A549 (cell line): ENCODE results near the gene FAM107B. TPM values are rescaled to one million over a fixed set of nuclear protein-coding genes. Genes with fewer than 3 reads are reported as not detected.
A peak's percentile ranks its signal among the peaks of the same experiment; 100 is the strongest.

Experiments
- ATAC-seq, 2 experiments: fragments of 200-7000 bp in 1 of 2; fragments of >200 bp in 1 of 2; cut with Nextera tagmentation in 1 of 2; cut with Tn5 transposase in 1 of 2; 3 replicates each; pipeline versions ENCODE4 v1.8.0 to v1.9.1; 2018 to 2020; ENCODE audit warnings: mild to moderate bottlenecking in 1 of 2, moderate library complexity in 1 of 2
- CTCF ChIA-PET: fragments of 300-600 bp; sonication (Branson Sonifier 250); formaldehyde crosslinking; extraction: SDS; loops from one replicate; lab custom pipeline; 2021; ENCODE audit warnings: antibody characterized with exemption, inconsistent platforms; lab: Yijun Ruan, JAX
- POLR2A ChIA-PET: fragments of 350-600 bp; formaldehyde crosslinking; extraction: SDS; loops from one replicate; lab custom pipeline; 2021; ENCODE audit warnings: antibody characterized with exemption, inconsistent platforms; lab: Yijun Ruan, JAX
- DNase-seq, 2 experiments: peaks; one replicate each; pipeline versions ENCODE4 v3.0.0 to v3.0.0-alpha.2; 2011 to 2016; ENCODE audit warnings: low read depth in 1 of 2, low spot score in 1 of 2
- FAIRE-seq: peaks from 2 replicates; lab custom pipeline; 2011; peaks lifted over from hg19 to GRCh38; lab: Jason Lieb, UNC
- H3K27ac ChIP-seq, 2 experiments: fragments of >200 bp; sonication (Bioruptor Twin); formaldehyde crosslinking; 3 replicates each; pipeline ENCODE4 v1.5.1; 2016 to 2017
- H3K4me1 ChIP-seq: fragments of >200 bp; sonication (Bioruptor Twin); formaldehyde crosslinking; 3 replicates; pipeline ENCODE4 v1.6.1; 2016
- H3K4me2 ChIP-seq: fragments of >200 bp; sonication (Bioruptor Twin); formaldehyde crosslinking; 3 replicates; pipeline ENCODE4 v1.6.1; 2016
- H3K4me3 ChIP-seq: fragments of >200 bp; sonication (Bioruptor Twin); formaldehyde crosslinking; 3 replicates; pipeline ENCODE4 v1.5.1; 2016
- H3K9me3 ChIP-seq: fragments of >200 bp; sonication (Bioruptor Twin); formaldehyde crosslinking; 3 replicates; pipeline ENCODE4 v1.6.1; 2016
- BHLHE40 ChIP-seq: IDR thresholded peaks from 2 replicates; pipeline ENCODE4 v1.6.1; 2012; ENCODE audit warnings: low read depth, low read length, inconsistent platforms
- CEBPB ChIP-seq, 2 experiments: fragments of >200 bp in 1 of 2; sonication (Bioruptor Twin) in 1 of 2; formaldehyde crosslinking in 1 of 2; IDR thresholded peaks; 2 replicates each; pipeline ENCODE4 v1.6.1; 2012 to 2016
- CHD2 ChIP-seq: fragments of 150-350 bp; IDR thresholded peaks from 2 replicates; pipeline ENCODE4 v1.6.1; 2014; ENCODE audit warnings: low read length; ENCODE audit not compliant: partially characterized antibody
- EHF ChIP-seq: fragments of 250-450 bp; sonication (Bioruptor Pico); IDR thresholded peaks from 2 replicates; pipeline ENCODE4 v1.5.0; 2020; ENCODE audit warnings: mild to moderate bottlenecking
- FOSB ChIP-seq: fragments of 250-450 bp; sonication (Bioruptor Pico); IDR thresholded peaks from 2 replicates; pipeline ENCODE4 v1.5.0; 2020; ENCODE audit warnings: mild to moderate bottlenecking, moderate library complexity
- NPAS2 ChIP-seq: fragments of 250-450 bp; sonication (Bioruptor Pico); IDR thresholded peaks from 2 replicates; pipeline ENCODE4 v1.8.0; 2022; ENCODE audit warnings: mild to moderate bottlenecking, moderate library complexity, borderline replicate concordance
- RARB ChIP-seq: fragments of 250-450 bp; sonication (Bioruptor Pico); IDR thresholded peaks from 2 replicates; pipeline ENCODE4 v1.8.0; 2021; ENCODE audit warnings: mild to moderate bottlenecking, moderate library complexity
- TFCP2L1 ChIP-seq: fragments of 250-450 bp; sonication (Bioruptor Pico); IDR thresholded peaks from 2 replicates; pipeline ENCODE4 v1.5.0; 2021; ENCODE audit warnings: mild to moderate bottlenecking
- TP53 ChIP-seq: fragments of 250-450 bp; sonication (Bioruptor Pico); IDR thresholded peaks from 2 replicates; pipeline ENCODE4 v1.5.0; 2021; ENCODE audit warnings: mild to moderate bottlenecking, moderate library complexity
- ZC3H11A ChIP-seq: fragments of 450-650 bp; IDR thresholded peaks from 2 replicates; pipeline ENCODE4 v1.6.1; 2014; ENCODE audit warnings: antibody characterized with exemption, mild to moderate bottlenecking
- ZFP36 ChIP-seq: fragments of 450-650 bp; IDR thresholded peaks from 2 replicates; pipeline ENCODE4 v1.6.1; 2014; ENCODE audit warnings: borderline replicate concordance; ENCODE audit not compliant: partially characterized antibody
- WGBS: methylation state at CpG from one replicate; pipeline ENCODE4 v1.1.6; 2017; ENCODE audit errors: missing lambda C conversion rate; 5-methylcytosine and 5-hydroxymethylcytosine counted together
- polyA plus RNA-seq, 4 experiments: library from polyadenylated mRNA; depleted of rRNA in 3 of 4; stranded (reverse); fragments of >200 nt; fragmentation: RNase III in 1 of 4; extraction: RNeasy Plus Mini Kit Qiagen cat#74134 plus additional on column Dnase treatment in 1 of 4; gene quantifications; 2 replicates in 3 of 4; 3 replicates in 1 of 4; pipeline ENCODE4 v1.2.3, GENCODE V29; 2011 to 2017
- TF ChIP-seq, protein P1 (sequence below): fragments of 200-600 bp; sonication (generic); IDR thresholded peaks from 2 replicates; pipeline ENCODE4 v1.6.1; 2016; ENCODE audit warnings: antibody characterized with exemption, mild to moderate bottlenecking, moderate library complexity
- TF ChIP-seq, protein P2 (sequence below): fragments of >200 bp; sonication (Bioruptor Twin); formaldehyde crosslinking; IDR thresholded peaks from 3 replicates; pipeline ENCODE4 v1.6.1; 2016
- TF ChIP-seq, protein P3 (sequence below): fragments of 450-650 bp; IDR thresholded peaks from 2 replicates; pipeline ENCODE4 v1.6.1; 2014; ENCODE audit warnings: antibody characterized with exemption
- TF ChIP-seq, protein P4 (sequence below): fragments of 250-450 bp; sonication (Bioruptor Pico); IDR thresholded peaks from 2 replicates; pipeline ENCODE4 v1.5.0; 2020; ENCODE audit warnings: low read depth, mild to moderate bottlenecking, moderate library complexity

FAM107B gene
- polyA plus RNA-seq, 2 of the 4 experiments (the other 2 are of a cell fraction) = 99.9 to 173 TPM

GRCh38 chr10:14656052-14656730 is 118.5 kb downstream of the FAM107B start (continued):
- TF ChIP-seq ZFP36 (no peak), BHLHE40 (no peak)

- no peak for DNase-seq
- CTCF ChIA-PET = interaction anchor here (0.6 to 1.9 kb wide), 3 partner anchors 11 to 118 kb away, joined by 3 to 4 read pairs (median 3); no protein-coding TSS in a partner anchor
- peak overlapping the region; percentile 89 to 92 for H3K27ac ChIP-seq
These were observed 119.8 kb downstream of the FAM107B start for GRCh38 chr10:14654821-14655382.

DNA sequence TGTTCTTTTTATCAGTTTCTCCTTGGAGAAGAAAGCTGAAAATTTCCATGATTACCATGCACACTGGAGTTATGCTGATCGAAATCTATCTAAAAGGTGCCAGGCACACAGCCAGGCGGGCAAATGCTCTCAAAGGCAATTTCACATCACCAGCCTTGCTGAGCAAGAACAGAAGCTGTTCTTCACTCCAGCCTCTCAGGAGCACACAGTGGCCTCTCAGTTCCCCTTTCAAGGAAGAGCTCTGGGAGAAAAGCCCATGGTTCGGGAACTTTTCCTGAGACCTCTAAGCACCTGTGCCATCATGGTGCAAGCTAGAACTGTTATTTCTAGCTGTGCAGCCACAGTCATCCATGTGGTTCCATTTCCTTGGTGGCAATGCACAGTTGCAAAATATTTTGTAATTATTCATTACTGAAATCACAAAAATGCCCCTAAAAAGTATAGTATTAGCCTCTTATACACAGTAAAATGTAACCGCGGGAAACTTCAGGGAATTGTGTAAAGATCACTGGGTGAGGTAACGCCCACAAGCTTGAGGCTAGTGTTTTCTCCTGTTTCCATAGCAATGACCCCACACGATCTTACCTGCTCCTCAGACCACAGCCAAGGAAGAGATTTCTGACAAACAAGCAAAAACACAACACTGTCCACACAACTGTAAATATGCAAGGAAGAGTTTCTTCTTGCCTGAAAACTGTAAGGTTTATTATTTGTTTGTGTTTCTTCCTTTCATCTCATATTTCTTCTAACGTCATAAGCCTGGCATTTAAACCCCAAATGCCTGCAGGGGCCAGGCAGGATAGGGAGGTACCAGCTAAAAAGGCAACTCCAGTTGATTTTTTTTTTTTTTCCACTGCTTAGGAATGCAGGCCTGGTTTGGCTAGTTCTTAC is 121.2 kb downstream of the FAM107B start:
- Histone ChIP-seq H3K4me1 (peaks cover 63% of the 10 kb centered on the region), H3K4me3 (no peak overlapping the region), H3K9me3 (no peaks in the 10 kb centered on the region), H3K4me2 (peak overlapping the region; percentile 82), H3K27ac (peak overlapping the region; percentile 89 to 92)
- CTCF ChIA-PET = interaction anchor here (1.0 to 1.9 kb wide), 4 partner anchors 24 to 866 kb away, joined by 3 to 7 read pairs (median 5); no protein-coding TSS in a partner anchor
- DNase-seq = peak; percentile 86 to 96
- FAIRE-seq = peak; percentile 93
- POLR2A ChIA-PET = interaction anchor here (0.5 to 2.2 kb wide), 4 partner anchors 17 to 314 kb away, joined by 5 to 13 read pairs (median 10); no protein-coding TSS in a partner anchor
- 8% methylated on average over 8 of the region's 8 CpGs for WGBS
- ATAC-seq = peak; percentile 84 to 91
- no peak for TF ChIP-seq TFCP2L1 (CRISPR knock-in tag)
- no peak for TF ChIP-seq ZC3H11A
- TF ChIP-seq EHF = no peak
- TF ChIP-seq CHD2 = no peak
- TF ChIP-seq, protein P1, sequence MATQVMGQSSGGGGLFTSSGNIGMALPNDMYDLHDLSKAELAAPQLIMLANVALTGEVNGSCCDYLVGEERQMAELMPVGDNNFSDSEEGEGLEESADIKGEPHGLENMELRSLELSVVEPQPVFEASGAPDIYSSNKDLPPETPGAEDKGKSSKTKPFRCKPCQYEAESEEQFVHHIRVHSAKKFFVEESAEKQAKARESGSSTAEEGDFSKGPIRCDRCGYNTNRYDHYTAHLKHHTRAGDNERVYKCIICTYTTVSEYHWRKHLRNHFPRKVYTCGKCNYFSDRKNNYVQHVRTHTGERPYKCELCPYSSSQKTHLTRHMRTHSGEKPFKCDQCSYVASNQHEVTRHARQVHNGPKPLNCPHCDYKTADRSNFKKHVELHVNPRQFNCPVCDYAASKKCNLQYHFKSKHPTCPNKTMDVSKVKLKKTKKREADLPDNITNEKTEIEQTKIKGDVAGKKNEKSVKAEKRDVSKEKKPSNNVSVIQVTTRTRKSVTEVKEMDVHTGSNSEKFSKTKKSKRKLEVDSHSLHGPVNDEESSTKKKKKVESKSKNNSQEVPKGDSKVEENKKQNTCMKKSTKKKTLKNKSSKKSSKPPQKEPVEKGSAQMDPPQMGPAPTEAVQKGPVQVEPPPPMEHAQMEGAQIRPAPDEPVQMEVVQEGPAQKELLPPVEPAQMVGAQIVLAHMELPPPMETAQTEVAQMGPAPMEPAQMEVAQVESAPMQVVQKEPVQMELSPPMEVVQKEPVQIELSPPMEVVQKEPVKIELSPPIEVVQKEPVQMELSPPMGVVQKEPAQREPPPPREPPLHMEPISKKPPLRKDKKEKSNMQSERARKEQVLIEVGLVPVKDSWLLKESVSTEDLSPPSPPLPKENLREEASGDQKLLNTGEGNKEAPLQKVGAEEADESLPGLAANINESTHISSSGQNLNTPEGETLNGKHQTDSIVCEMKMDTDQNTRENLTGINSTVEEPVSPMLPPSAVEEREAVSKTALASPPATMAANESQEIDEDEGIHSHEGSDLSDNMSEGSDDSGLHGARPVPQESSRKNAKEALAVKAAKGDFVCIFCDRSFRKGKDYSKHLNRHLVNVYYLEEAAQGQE = no peak
- no peak for TF ChIP-seq FOSB (CRISPR knock-in tag)
- no peak for TF ChIP-seq ZFP36
- TF ChIP-seq CEBPB (IDR thresholded peaks at IDR 0.05) = peak; percentile 67 to 80
- no peak for TF ChIP-seq TP53 (CRISPR knock-in tag)
- TF ChIP-seq, protein P2, sequence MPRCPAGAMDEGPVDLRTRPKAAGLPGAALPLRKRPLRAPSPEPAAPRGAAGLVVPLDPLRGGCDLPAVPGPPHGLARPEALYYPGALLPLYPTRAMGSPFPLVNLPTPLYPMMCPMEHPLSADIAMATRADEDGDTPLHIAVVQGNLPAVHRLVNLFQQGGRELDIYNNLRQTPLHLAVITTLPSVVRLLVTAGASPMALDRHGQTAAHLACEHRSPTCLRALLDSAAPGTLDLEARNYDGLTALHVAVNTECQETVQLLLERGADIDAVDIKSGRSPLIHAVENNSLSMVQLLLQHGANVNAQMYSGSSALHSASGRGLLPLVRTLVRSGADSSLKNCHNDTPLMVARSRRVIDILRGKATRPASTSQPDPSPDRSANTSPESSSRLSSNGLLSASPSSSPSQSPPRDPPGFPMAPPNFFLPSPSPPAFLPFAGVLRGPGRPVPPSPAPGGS = peak; percentile 75; the same call in 2 of the 3 replicates

More at GRCh38 chr10:14654821-14655382, 119.8 kb downstream of the FAM107B start:
- FAIRE-seq = no peak
- 95% methylated on average over 3 of the region's 3 CpGs for WGBS
- POLR2A ChIA-PET = interaction anchor here (0.6 to 2.2 kb wide), 2 partner anchors 55 to 165 kb away, joined by 4 to 13 read pairs; no protein-coding TSS in a partner anchor
- no peak for TF ChIP-seq NPAS2 (CRISPR knock-in tag)
- TF ChIP-seq, protein P3, sequence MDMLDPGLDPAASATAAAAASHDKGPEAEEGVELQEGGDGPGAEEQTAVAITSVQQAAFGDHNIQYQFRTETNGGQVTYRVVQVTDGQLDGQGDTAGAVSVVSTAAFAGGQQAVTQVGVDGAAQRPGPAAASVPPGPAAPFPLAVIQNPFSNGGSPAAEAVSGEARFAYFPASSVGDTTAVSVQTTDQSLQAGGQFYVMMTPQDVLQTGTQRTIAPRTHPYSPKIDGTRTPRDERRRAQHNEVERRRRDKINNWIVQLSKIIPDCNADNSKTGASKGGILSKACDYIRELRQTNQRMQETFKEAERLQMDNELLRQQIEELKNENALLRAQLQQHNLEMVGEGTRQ = no peak
- TF ChIP-seq, protein P1 = no peak
- no peak for TF ChIP-seq RARB (CRISPR knock-in tag)
- TF ChIP-seq FOSB (CRISPR knock-in tag) = no peak
- TF ChIP-seq, protein P4, sequence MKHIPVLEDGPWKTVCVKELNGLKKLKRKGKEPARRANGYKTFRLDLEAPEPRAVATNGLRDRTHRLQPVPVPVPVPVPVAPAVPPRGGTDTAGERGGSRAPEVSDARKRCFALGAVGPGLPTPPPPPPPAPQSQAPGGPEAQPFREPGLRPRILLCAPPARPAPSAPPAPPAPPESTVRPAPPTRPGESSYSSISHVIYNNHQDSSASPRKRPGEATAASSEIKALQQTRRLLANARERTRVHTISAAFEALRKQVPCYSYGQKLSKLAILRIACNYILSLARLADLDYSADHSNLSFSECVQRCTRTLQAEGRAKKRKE = no peak
- no peak overlapping the region for H3K4me3 ChIP-seq
- ATAC-seq = no peak
- H3K4me1 ChIP-seq = peaks cover 75% of the 10 kb centered on the region
- H3K4me2 ChIP-seq = peak overlapping the region; percentile 82; the same call in 2 of the 3 replicates
- no peaks in the 10 kb centered on the region for H3K9me3 ChIP-seq
